IPS-18a (cell line): Measurements from ENCODE around the gene MECP2.

Experiments used
- H3K27ac ChIP-seq: one replicate; pipeline ENCODE4 v1.5.1; 2013; ENCODE audit warnings: low read length
- H3K27me3 ChIP-seq: one replicate; pipeline ENCODE4 v1.6.1; 2013; ENCODE audit warnings: mild to moderate bottlenecking, low read length; ENCODE audit not compliant: control insufficient read depth, insufficient read depth
- H3K36me3 ChIP-seq: one replicate; pipeline ENCODE4 v1.6.1; 2013; ENCODE audit warnings: low read depth, low read length; ENCODE audit not compliant: control insufficient read depth
- H3K4me1 ChIP-seq: one replicate; pipeline ENCODE4 v1.6.1; 2013; ENCODE audit warnings: low read depth, low read length; ENCODE audit not compliant: control insufficient read depth
- H3K4me3 ChIP-seq: one replicate; pipeline ENCODE4 v1.5.1; 2013; ENCODE audit warnings: low read length
- H3K9ac ChIP-seq: one replicate; pipeline ENCODE4 v1.6.1; 2013; ENCODE audit warnings: mild to moderate bottlenecking, low read length, moderate library complexity
- H3K9me3 ChIP-seq: one replicate; pipeline ENCODE4 v1.6.1; 2013; ENCODE audit warnings: low read depth, low read length; ENCODE audit not compliant: control insufficient read depth

Gene MECP2

GRCh38 chrX:154057791-154058190 lies 39.7 kb downstream of the MECP2 start:
- H3K4me1 ChIP-seq, result no peaks in the 10 kb centered on the region
- no peak overlapping the region for H3K9ac ChIP-seq
- peaks cover 19% of the 10 kb centered on the region for H3K9me3 ChIP-seq
- H3K4me3 ChIP-seq, result no peak overlapping the region
- H3K36me3 ChIP-seq, result no peaks in the 10 kb centered on the region
- H3K27ac ChIP-seq, result no peak overlapping the region
- no peaks in the 10 kb centered on the region for H3K27me3 ChIP-seq

GRCh38 chrX:154056770-154057241 lies 40.7 kb downstream of the MECP2 start:
- H3K27me3 ChIP-seq, result no peaks in the 10 kb centered on the region
- no peak overlapping the region for H3K27ac ChIP-seq
- H3K9me3 ChIP-seq, result peaks cover 23% of the 10 kb centered on the region
- H3K9ac ChIP-seq, result no peak overlapping the region
- no peaks in the 10 kb centered on the region for H3K36me3 ChIP-seq
- no peaks in the 10 kb centered on the region for H3K4me1 ChIP-seq
- H3K4me3 ChIP-seq, result no peak overlapping the region

- H3K4me1 ChIP-seq, result no peaks in the 10 kb centered on the region
- no peaks in the 10 kb centered on the region for H3K27me3 ChIP-seq
- H3K9ac ChIP-seq, result no peak overlapping the region
- H3K36me3 ChIP-seq, result no peaks in the 10 kb centered on the region
- H3K9me3 ChIP-seq, result peaks cover 10% of the 10 kb centered on the region
- H3K27ac ChIP-seq, result no peak overlapping the region
- H3K4me3 ChIP-seq, result no peak overlapping the region
These were observed 46.2 kb downstream of the MECP2 start for GRCh38 chrX:154051201-154051810.

- Histone ChIP-seq H3K4me1 (no peaks in the 10 kb centered on the region), H3K9ac (no peak overlapping the region), H3K4me3 (no peak overlapping the region), H3K27me3 (no peaks in the 10 kb centered on the region), H3K9me3 (peaks cover 12% of the 10 kb centered on the region), H3K36me3 (no peaks in the 10 kb centered on the region), H3K27ac (no peak overlapping the region)
These were observed 47.4 kb downstream of the MECP2 start for GRCh38 chrX:154050113-154050495.

- H3K4me1 ChIP-seq, result no peaks in the 10 kb centered on the region
- H3K27me3 ChIP-seq, result no peaks in the 10 kb centered on the region
- no peak overlapping the region for H3K4me3 ChIP-seq
- no peak overlapping the region for H3K27ac ChIP-seq
- H3K9ac ChIP-seq, result no peak overlapping the region
- H3K36me3 ChIP-seq, result no peaks in the 10 kb centered on the region
- peaks cover 14% of the 10 kb centered on the region for H3K9me3 ChIP-seq
These were observed 48.1 kb downstream of the MECP2 start for GRCh38 chrX:154049209-154050112.

GRCh38 chrX:154048398-154048797 lies 49.1 kb downstream of the MECP2 start:
- Histone ChIP-seq H3K4me1 (no peaks in the 10 kb centered on the region), H3K27ac (no peak overlapping the region), H3K9ac (no peak overlapping the region), H3K36me3 (no peaks in the 10 kb centered on the region), H3K27me3 (no peaks in the 10 kb centered on the region), H3K4me3 (no peak overlapping the region), H3K9me3 (peaks cover 13% of the 10 kb centered on the region)

- H3K36me3 ChIP-seq, result no peaks in the 10 kb centered on the region
- no peak overlapping the region for H3K9ac ChIP-seq
- H3K27ac ChIP-seq, result no peak overlapping the region
These were observed 50.4 kb downstream of the MECP2 start for GRCh38 chrX:154046940-154047610.

GRCh38 chrX:154046031-154046781 lies 51.3 kb downstream of the MECP2 start:
- Histone ChIP-seq H3K27me3 (no peaks in the 10 kb centered on the region), H3K4me1 (peaks cover 11% of the 10 kb centered on the region), H3K27ac (no peak overlapping the region), H3K9ac (no peak overlapping the region), H3K9me3 (peaks cover 14% of the 10 kb centered on the region), H3K4me3 (no peak overlapping the region), H3K36me3 (no peaks in the 10 kb centered on the region)

More at GRCh38 chrX:154046940-154047610, 50.4 kb downstream of the MECP2 start:
- Histone ChIP-seq H3K4me1 (peaks cover 2% of the 10 kb centered on the region), H3K27me3 (no peaks in the 10 kb centered on the region), H3K9me3 (peaks cover 10% of the 10 kb centered on the region), H3K4me3 (no peak overlapping the region)

- peaks cover 19% of the 10 kb centered on the region for H3K9me3 ChIP-seq
- H3K27ac ChIP-seq, result no peak overlapping the region
These were observed 53.4 kb downstream of the MECP2 start for GRCh38 chrX:154044091-154044490.

GRCh38 chrX:154043003-154043763 lies 54.3 kb downstream of the MECP2 start:
- Histone ChIP-seq H3K27me3 (no peaks in the 10 kb centered on the region), H3K9ac (no peak overlapping the region), H3K9me3 (peaks cover 19% of the 10 kb centered on the region), H3K4me3 (no peak overlapping the region), H3K36me3 (no peaks in the 10 kb centered on the region), H3K4me1 (peaks cover 11% of the 10 kb centered on the region), H3K27ac (no peak overlapping the region)

More at GRCh38 chrX:154044091-154044490, 53.4 kb downstream of the MECP2 start:
- no peak overlapping the region for H3K4me3 ChIP-seq
- no peak overlapping the region for H3K9ac ChIP-seq
- no peaks in the 10 kb centered on the region for H3K27me3 ChIP-seq
- no peaks in the 10 kb centered on the region for H3K36me3 ChIP-seq
- peaks cover 11% of the 10 kb centered on the region for H3K4me1 ChIP-seq
